OCI-LY3 (cell line): ENCODE measurements around the gene KANSL1.

Source experiments
- CTCF ChIP-seq: fragments of 200-600, 300-600 bp; sonication (generic); IDR thresholded peaks from 2 replicates; pipeline ENCODE4 v1.5.1; 2014; ENCODE audit warnings: antibody characterized with exemption, low read length, low read depth
- EZH2phosphoT487 ChIP-seq: fragments of 200-600 bp; shearing (Covaris generic); IDR thresholded peaks from 2 replicates; pipeline ENCODE4 v1.6.1; 2018; ENCODE audit warnings: antibody characterized with exemption, mixed run types, low read depth

GRCh38 chr17:46002311-46002972 is 190.8 kb downstream of the KANSL1 start:
- peak; percentile 79 for TF ChIP-seq CTCF
- no peak for TF ChIP-seq EZH2phosphoT487
